Measurements from ENCODE around the gene EOLA2. TPM values are rescaled to one million over a fixed set of nuclear protein-coding genes. Genes with fewer than 3 reads are reported as not detected.

Gene EOLA2
- total and polyA plus RNA-seq, 10 of the 15 experiments (the other 5 are each of a cell fraction or from before 2014, with no cell fraction given) = 23.9 to 55.8 (median 41.4) TPM

DNA sequence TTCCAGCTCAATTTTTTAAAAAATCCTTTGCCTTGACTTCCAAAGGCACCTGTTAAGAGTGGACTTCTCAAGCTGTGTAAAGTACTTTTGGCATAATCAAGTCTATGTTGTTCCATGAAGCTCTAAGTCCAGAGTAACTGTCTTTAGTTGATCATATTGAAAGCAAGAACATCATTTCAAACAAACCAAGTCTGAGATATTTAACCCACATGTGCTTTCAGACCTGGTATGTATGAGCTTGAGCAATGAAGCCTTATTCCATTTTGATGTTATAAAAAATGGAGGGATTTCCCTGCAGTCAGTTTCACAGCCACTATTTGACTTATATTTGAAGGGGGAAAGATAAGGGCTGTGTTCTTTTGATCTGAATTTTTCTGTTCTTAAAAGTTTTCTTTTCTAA, 23.7 kb upstream of the EOLA2 start:
- Histone ChIP-seq H4K20me1 (ENCODE audit: control insufficient read depth, insufficient read depth) (no peaks in the 10 kb centered on the region), H3K27me3 (replicated peaks in 1 of 2; ENCODE audit: control insufficient read depth in 2 of 2, insufficient read depth in 2 of 2, low read length in 1 of 2) (no peaks in the 10 kb centered on the region), H3K9me3 (replicated peaks; ENCODE audit: control insufficient read depth, insufficient read depth, low read length) (no peaks in the 10 kb centered on the region), H3K27ac (ENCODE audit: control insufficient read depth, insufficient read depth) (no peak overlapping the region), H2AFZ (ENCODE audit: control insufficient read depth, low read depth, low read length) (no peak overlapping the region), H3K9ac (ENCODE audit: control insufficient read depth, insufficient read depth, low read length) (no peak overlapping the region), H3K36me3 (ENCODE audit: control insufficient read depth in 2 of 2, insufficient read depth in 2 of 2, low read length in 1 of 2) (no peaks in the 10 kb centered on the region; a peak in 1 of 4 replicates), H3K4me1 (ENCODE audit: control insufficient read depth, insufficient read depth, low read length) (no peaks in the 10 kb centered on the region), H3K79me2 (ENCODE audit: control insufficient read depth, insufficient read depth, low read length) (no peaks in the 10 kb centered on the region), H3K4me3 (no peak overlapping the region), H3K4me2 (ENCODE audit: control insufficient read depth, insufficient read depth) (no peak overlapping the region)
- no peak for ATAC-seq
- RAD21 ChIA-PET (ENCODE audit: unreplicated experiment) = no interaction called here
- no TSS peak for BruUV-seq (replicated peaks)
- POLR2A ChIA-PET = no interaction called here
- intact Hi-C loops (cut with micrococcal nuclease; ENCODE audit: unreplicated experiment) (loop anchor here (2.0 to 10.0 kb wide), 4 partner anchors 90 to 625 kb away; no protein-coding TSS in a partner anchor), in situ Hi-C loops (cut with MboI) (loop anchor here (25.0 kb wide), 1 partner anchor 525 kb away; no protein-coding TSS in a partner anchor)
- CTCF ChIA-PET = interaction anchor here (0.5 to 1.5 kb wide), 6 partner anchors 122 to 1378 kb away, joined by 3 to 6 read pairs (median 4); no protein-coding TSS in a partner anchor
- TF ChIP-seq RUNX3 (IDR thresholded peaks at IDR 0.05; ENCODE audit: low read length) (no peak), POLR2AphosphoS2 (IDR thresholded peaks at IDR 0.05; ENCODE audit: low read depth, low read length) (no peak), RAD51 (IDR thresholded peaks at IDR 0.05) (no peak), CEBPB (IDR thresholded peaks at IDR 0.05; ENCODE audit: borderline replicate concordance in 1 of 2, low read depth in 2 of 2, low read length in 2 of 2) (no peak), SUPT20H (IDR thresholded peaks at IDR 0.05; ENCODE audit: borderline replicate concordance, control insufficient read depth, low read depth, low read length) (no peak), YY1 (IDR thresholded peaks at IDR 0.05; ENCODE audit: low read depth, low read length) (no peak), TARDBP (IDR thresholded peaks at IDR 0.05; ENCODE audit: borderline replicate concordance) (no peak), ZBTB33 (IDR thresholded peaks at IDR 0.05) (no peak), E4F1 (IDR thresholded peaks at IDR 0.05; ENCODE audit: borderline replicate concordance, partially characterized antibody) (no peak), IRF5 (IDR thresholded peaks at IDR 0.05; ENCODE audit: borderline replicate concordance) (no peak), IKZF1 (conservative IDR thresholded peaks at IDR 0.05) (no peak), MYC (IDR thresholded peaks at IDR 0.05; ENCODE audit: insufficient read depth, insufficient read length, insufficient replicate concordance, low read length, severe bottlenecking) (no peak), ESRRA (IDR thresholded peaks at IDR 0.05; ENCODE audit: low read length) (no peak), HCFC1 (IDR thresholded peaks at IDR 0.05; ENCODE audit: low read length) (no peak), ETV6 (conservative IDR thresholded peaks at IDR 0.05 in 1 of 2, IDR thresholded peaks at IDR 0.05 in 1 of 2; ENCODE audit: borderline replicate concordance in 1 of 2, low read depth in 1 of 2) (no peak), KDM1A (IDR thresholded peaks at IDR 0.05; ENCODE audit: borderline replicate concordance) (no peak)
- FAIRE-seq = no peak
- SMC1A ChIA-PET (ENCODE audit: uncharacterized antibody, unreplicated experiment) = no interaction called here
- no peak for DNase-seq (ENCODE audit: low read depth, low spot score)

All from GM12878 (cell line).